ENCODE measurements around the gene ZNF189. TPM values are rescaled to one million over a fixed set of nuclear protein-coding genes. Genes with fewer than 3 reads are reported as not detected.

Gene ZNF189
- total RNA-seq, 1 experiment from 2014 or later, result 13.3 TPM

DNA sequence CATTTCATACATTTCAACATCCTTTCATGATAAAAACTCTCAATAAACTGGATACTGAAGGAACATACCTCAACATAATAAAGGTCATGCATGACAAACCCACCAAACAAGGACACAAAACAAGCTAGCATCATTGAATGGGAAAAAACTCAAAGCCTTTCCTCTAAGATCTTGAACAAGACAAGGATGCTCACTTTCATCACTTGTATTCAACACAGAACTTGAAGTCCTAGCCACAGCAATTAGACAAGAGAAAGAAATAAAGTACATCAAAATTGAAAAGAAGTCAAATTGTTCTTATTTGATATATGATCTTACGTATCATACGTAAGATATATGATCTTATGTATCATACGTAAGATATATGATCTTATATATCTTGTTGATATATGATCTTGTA, 5.5 kb upstream of the ZNF189 start:
- H3K36me3 ChIP-seq, result peaks cover 53% of the 10 kb centered on the region
- H3K4me3 ChIP-seq, result no peak overlapping the region
- no peak overlapping the region for H3K27ac ChIP-seq
- H3K27me3 ChIP-seq (replicated peaks), result no peaks in the 10 kb centered on the region
- H3K9me3 ChIP-seq (replicated peaks), result no peaks in the 10 kb centered on the region
- H3K4me1 ChIP-seq (replicated peaks), result no peaks in the 10 kb centered on the region
- no peak for DNase-seq (ENCODE audit: low read depth in 1 of 2, low spot score in 2 of 2)

DNA sequence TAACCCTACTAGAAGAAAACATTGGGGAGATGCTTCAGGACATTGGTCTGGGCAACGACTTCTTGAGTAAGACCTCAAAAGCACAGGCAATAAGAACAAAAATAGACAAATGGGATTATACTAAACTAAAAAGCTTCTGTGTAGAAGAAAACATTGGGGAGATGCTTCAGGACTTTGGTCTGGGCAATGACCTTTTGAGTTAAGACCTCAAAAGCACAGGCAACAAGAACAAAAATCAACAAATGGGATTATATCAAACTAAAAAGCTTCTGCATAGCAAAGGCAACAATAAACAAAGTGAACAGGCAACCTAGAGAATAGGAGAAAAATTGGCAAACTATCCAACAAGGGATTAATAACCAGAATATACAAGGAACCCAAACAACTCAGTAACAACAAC, 4.0 kb upstream of the ZNF189 start:
- Histone ChIP-seq H3K9me3 (replicated peaks) (no peaks in the 10 kb centered on the region), H3K4me1 (replicated peaks) (peaks cover 4% of the 10 kb centered on the region), H3K27ac (no peak overlapping the region), H3K27me3 (replicated peaks) (no peaks in the 10 kb centered on the region), H3K36me3 (peaks cover 41% of the 10 kb centered on the region), H3K4me3 (no peak overlapping the region)
- DNase-seq (ENCODE audit: low read depth in 1 of 2, low spot score in 2 of 2), result no peak

DNA sequence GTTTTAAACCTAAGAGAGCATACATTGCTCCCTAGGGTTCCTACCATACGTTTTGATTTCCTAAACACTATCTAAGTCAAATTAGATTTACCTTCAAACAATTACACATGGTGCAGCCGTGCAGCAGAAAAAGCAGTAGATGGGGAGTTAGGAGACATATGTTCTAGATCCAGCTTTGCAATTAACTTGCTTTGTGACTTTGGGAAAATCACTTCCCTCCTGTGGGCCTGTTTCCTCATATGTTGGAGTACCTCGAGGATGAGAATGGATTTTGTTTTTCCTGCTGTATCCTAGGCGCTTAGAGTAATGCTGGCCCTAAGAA, 944 bp upstream of the ZNF189 start:
- Histone ChIP-seq H3K27ac (peak overlapping the region; percentile 54), H3K4me3 (peak overlapping the region; percentile 51), H3K9me3 (replicated peaks) (0 out of 2 replicates have a peak, but pooled peaks cover 2% of the 10 kb centered on the region), H3K4me1 (replicated peaks) (peaks cover 12% of the 10 kb centered on the region), H3K27me3 (replicated peaks) (no peaks in the 10 kb centered on the region), H3K36me3 (peaks cover 61% of the 10 kb centered on the region)
- DNase-seq (ENCODE audit: low read depth in 1 of 2, low spot score in 2 of 2), result no peak

DNA sequence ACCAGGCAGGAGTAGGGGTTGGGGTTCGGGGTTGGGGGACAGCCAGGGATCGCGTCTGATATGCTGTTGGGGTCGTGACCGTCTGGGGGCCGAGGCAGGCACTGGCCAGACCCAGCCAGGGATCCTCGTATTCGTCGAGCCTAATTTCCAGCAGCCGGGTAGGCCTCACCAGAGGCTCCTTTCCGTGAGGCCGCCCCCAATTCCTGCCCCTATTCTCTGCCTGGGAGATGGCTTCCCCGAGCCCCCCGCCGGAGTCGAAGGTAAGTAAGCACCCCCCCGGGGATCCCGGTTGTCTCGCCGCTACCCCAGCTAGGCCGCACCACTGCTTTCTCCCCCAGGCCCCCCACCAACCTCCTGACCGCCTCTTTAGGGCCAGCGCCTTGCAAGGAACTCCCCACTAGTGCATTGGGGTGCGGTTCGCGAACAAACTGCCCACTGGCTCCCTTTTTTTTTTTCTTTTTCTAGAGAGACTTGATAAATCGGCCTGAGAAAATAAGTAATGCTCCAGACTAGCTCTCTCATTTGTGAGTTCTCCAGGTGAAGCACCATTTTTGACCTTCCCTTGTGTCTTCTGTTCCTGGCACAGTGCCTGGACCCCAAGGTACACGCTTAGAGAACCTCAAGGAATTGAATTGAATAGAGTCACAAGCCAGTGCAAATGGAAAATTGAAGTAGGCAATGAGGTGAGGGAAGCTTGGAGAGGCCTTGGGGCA, 435 bp downstream of the ZNF189 start:
- peak in 1 of 2 experiments; percentile 45 for DNase-seq (ENCODE audit: low read depth in 1 of 2, low spot score in 2 of 2)

DNA sequence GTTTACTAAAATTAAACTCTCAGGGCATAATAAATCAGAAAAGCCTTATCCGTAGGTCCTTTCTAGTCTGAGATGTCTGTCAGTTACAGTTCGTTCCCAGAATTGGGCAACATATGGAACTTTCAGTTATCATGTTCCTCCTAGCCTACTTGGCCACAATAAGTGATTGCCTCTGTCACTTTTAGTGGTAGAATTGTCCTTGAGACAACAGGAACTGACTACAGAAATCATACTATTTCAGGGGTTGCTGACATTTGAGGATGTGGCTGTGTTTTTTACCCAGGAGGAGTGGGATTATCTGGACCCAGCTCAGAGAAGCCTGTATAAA, 956 bp downstream of the ZNF189 start:
- H3K36me3 ChIP-seq, result peaks cover 73% of the 10 kb centered on the region
- peak overlapping the region; percentile 51 for H3K4me3 ChIP-seq
- H3K27me3 ChIP-seq (replicated peaks), result no peaks in the 10 kb centered on the region
- DNase-seq (ENCODE audit: low read depth in 1 of 2, low spot score in 2 of 2), result no peak
- 0 out of 2 replicates have a peak, but pooled peaks cover 2% of the 10 kb centered on the region for H3K9me3 ChIP-seq (replicated peaks)
- peaks cover 12% of the 10 kb centered on the region for H3K4me1 ChIP-seq (replicated peaks)
- H3K27ac ChIP-seq, result no peak overlapping the region

More for the DNA sequence above, 435 bp downstream of the ZNF189 start:
- Histone ChIP-seq H3K36me3 (peaks cover 73% of the 10 kb centered on the region), H3K4me1 (replicated peaks) (peaks cover 12% of the 10 kb centered on the region), H3K27ac (0 out of 2 replicates have a peak overlapping the region, but pooled peaks have one; percentile 17), H3K27me3 (replicated peaks) (no peaks in the 10 kb centered on the region), H3K4me3 (peak overlapping the region; percentile 51), H3K9me3 (replicated peaks) (0 out of 2 replicates have a peak, but pooled peaks cover 2% of the 10 kb centered on the region)

DNA sequence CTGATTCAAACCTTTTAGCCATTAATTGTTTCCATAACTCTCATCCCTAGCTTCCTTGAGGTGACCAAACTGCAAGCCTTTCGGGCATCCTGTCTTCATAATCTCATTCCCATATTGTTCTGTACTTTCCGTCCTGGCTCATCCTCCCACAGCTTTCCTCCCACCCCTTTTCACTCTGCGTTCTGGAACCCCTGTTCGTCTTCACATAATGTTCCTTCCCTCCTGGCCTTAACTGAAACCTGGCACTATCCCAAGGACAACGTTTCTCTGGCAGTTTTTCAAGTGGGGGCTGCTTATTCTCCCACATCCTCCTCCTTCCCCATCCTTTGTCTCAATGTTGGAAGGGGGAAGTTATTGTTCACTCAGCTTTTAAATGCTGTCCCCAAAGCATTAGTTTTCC, 1.5 kb downstream of the ZNF189 start:
- Histone ChIP-seq H3K27me3 (replicated peaks) (no peaks in the 10 kb centered on the region), H3K27ac (no peak overlapping the region), H3K9me3 (replicated peaks) (0 out of 2 replicates have a peak, but pooled peaks cover 2% of the 10 kb centered on the region), H3K36me3 (peaks cover 76% of the 10 kb centered on the region), H3K4me1 (replicated peaks) (peaks cover 12% of the 10 kb centered on the region), H3K4me3 (no peak overlapping the region)
- DNase-seq (ENCODE audit: low read depth in 1 of 2, low spot score in 2 of 2), result no peak

DNA sequence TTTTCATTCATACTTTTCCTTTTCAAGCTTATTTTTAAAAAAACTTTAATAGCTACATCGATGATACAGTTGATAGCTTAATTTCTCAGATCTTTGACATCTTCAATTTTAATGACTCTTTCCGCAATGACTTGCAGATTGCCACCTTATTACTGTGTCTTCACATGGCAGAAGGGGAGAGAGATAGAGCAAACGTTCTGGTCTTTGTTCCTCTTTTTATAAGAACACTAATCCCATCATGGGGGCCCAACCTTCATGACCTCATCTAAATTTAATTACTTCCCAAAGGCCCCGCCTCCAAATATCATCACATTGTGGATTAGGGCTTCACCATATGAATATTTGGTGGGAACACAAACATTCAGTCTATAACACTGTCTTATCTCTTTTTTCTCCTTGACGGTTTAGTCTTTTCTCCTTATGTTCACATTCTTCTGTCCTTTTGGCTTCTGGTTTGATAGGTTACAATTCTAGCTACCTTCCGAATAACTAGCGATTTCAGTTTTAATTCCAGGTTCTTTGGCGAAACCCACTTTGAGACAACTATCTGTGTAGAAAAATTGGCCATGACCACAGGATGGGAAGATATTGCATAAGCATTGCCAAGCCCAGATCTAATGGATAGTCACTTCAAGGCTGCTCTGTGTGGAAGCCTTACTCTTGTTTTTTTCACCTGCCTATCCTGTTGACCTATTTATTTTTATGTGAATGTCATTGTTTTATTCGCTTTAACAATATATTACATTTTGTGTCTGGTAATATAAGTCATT, 5.0 kb downstream of the ZNF189 start:
- H3K36me3 ChIP-seq, result peaks cover 92% of the 10 kb centered on the region

DNA sequence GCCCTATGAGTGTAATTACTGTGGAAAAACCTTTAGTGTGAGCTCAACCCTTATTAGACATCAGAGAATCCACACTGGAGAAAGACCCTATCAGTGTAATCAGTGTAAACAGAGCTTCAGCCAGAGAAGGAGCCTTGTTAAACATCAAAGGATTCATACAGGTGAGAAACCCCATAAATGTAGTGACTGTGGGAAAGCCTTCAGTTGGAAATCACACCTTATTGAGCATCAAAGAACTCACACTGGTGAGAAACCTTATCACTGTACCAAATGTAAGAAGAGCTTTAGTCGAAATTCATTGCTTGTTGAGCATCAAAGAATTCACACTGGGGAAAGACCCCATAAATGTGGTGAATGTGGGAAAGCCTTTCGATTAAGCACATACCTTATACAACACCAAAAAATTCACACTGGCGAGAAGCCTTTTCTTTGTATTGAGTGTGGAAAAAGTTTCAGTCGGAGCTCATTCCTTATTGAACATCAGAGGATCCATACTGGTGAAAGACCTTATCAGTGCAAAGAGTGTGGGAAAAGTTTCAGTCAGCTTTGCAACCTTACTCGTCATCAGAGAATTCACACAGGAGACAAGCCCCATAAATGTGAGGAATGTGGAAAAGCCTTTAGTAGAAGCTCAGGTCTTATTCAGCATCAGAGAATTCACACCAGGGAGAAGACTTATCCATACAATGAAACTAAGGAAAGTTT, 9.9 kb downstream of the ZNF189 start:
- no peak overlapping the region for H3K27ac ChIP-seq
- H3K9me3 ChIP-seq (replicated peaks), result peaks cover 32% of the 10 kb centered on the region
- peaks cover 77% of the 10 kb centered on the region for H3K36me3 ChIP-seq
- no peaks in the 10 kb centered on the region for H3K4me1 ChIP-seq (replicated peaks)
- H3K27me3 ChIP-seq (replicated peaks), result no peaks in the 10 kb centered on the region
- DNase-seq (ENCODE audit: low read depth in 1 of 2, low spot score in 2 of 2), result no peak
- H3K4me3 ChIP-seq, result no peak overlapping the region

More for the DNA sequence above, 5.0 kb downstream of the ZNF189 start:
- Histone ChIP-seq H3K9me3 (replicated peaks) (peaks cover 18% of the 10 kb centered on the region), H3K4me1 (replicated peaks) (peaks cover 12% of the 10 kb centered on the region), H3K27ac (no peak overlapping the region), H3K27me3 (replicated peaks) (no peaks in the 10 kb centered on the region), H3K4me3 (no peak overlapping the region)
- no peak for DNase-seq (ENCODE audit: low read depth in 1 of 2, low spot score in 2 of 2)

DNA sequence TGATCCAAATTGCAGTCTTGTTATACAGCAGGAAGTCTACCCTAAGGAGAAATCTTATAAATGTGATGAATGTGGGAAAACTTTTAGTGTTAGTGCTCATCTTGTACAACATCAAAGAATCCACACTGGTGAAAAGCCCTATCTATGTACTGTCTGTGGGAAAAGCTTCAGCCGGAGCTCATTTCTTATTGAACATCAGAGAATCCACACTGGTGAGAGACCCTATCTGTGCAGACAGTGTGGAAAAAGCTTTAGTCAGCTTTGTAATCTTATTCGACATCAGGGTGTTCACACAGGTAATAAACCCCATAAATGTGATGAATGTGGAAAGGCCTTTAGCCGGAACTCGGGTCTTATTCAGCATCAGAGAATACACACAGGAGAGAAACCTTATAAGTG, 10.4 kb downstream of the ZNF189 start:
- no peak for DNase-seq (ENCODE audit: low read depth in 1 of 2, low spot score in 2 of 2)
- H3K36me3 ChIP-seq, result peaks cover 73% of the 10 kb centered on the region

DNA sequence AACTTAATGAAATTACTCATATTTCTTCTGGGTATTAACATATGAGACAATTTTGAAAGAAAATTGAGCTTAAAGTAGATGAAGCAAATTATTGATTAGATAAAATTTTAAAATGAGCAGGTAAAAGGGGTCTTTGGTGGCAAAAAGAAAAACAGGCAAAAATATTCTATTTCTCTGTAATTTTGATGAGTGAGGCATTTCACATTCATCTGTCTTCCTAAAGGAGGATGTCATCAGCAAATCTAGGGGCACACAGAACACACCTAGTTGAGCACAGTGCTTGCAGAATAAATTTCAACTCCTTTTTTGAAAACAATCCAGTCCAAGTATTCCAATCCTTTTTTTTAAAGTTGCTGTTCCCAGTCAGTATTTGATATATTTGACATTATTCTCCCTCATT, 16.2 kb downstream of the ZNF189 start:
- Histone ChIP-seq H3K9me3 (replicated peaks) (peaks cover 5% of the 10 kb centered on the region), H3K36me3 (peaks cover 15% of the 10 kb centered on the region), H3K4me1 (replicated peaks) (no peaks in the 10 kb centered on the region; the same call in 1 of the 2 replicates), H3K27me3 (replicated peaks) (no peaks in the 10 kb centered on the region), H3K4me3 (no peak overlapping the region), H3K27ac (no peak overlapping the region)
- DNase-seq (ENCODE audit: low read depth in 1 of 2, low spot score in 2 of 2), result no peak

More for the DNA sequence above, 10.4 kb downstream of the ZNF189 start:
- peaks cover 32% of the 10 kb centered on the region for H3K9me3 ChIP-seq (replicated peaks)
- H3K27me3 ChIP-seq (replicated peaks), result no peaks in the 10 kb centered on the region
- no peak overlapping the region for H3K27ac ChIP-seq
- no peak overlapping the region for H3K4me3 ChIP-seq
- H3K4me1 ChIP-seq (replicated peaks), result no peaks in the 10 kb centered on the region

DNA sequence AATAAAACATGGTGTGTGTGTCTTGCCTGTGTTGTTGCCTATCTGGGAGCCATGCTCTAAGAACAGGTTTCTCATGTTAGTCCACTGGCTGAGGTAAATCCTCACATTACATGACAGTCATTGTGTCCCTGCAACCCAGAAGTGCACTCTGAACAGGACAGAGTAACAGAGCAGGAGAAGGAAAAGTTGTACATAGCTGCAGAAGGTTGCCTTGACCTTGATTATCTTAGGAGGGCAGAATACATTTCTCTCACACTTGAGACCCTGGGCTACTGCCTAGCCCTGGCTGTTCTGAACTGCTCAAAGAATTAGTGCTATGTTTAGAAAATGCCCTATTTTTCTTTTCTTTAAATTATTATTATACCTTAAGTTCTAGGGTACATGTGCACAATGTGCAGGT, 16.9 kb downstream of the ZNF189 start:
- Histone ChIP-seq H3K4me3 (no peak overlapping the region), H3K27me3 (replicated peaks) (no peaks in the 10 kb centered on the region), H3K4me1 (replicated peaks) (no peaks in the 10 kb centered on the region; the same call in 1 of the 2 replicates), H3K9me3 (replicated peaks) (no peaks in the 10 kb centered on the region; the same call in 1 of the 2 replicates), H3K36me3 (peaks cover 8% of the 10 kb centered on the region; the same call in 1 of the 2 replicates), H3K27ac (no peak overlapping the region)
- no peak for DNase-seq (ENCODE audit: low read depth in 1 of 2, low spot score in 2 of 2)

DNA sequence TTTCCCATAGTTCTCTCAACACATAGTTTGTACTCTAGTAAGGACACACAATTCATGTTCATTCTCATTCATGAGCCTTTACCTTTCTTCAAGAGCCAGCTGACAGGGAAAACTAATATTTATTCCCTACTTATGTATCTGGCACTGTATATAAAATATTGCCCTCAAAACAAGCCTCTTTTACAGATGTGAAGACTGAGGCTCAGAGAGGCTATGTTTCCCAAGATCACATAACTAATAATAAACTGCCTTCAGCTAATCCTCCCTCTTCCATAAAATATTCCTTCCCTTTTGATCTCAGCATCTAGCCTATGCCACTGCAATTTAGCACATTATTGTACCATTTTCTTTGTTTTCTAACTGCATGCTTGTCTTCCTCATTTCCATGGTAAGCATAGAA, 18.7 kb downstream of the ZNF189 start:
- no peaks in the 10 kb centered on the region; the same call in 1 of the 2 replicates for H3K4me1 ChIP-seq (replicated peaks)
- no peaks in the 10 kb centered on the region for H3K9me3 ChIP-seq (replicated peaks)
- H3K36me3 ChIP-seq, result peaks cover 8% of the 10 kb centered on the region; the same call in 1 of the 2 replicates
- no peak overlapping the region for H3K4me3 ChIP-seq
- H3K27me3 ChIP-seq (replicated peaks), result no peaks in the 10 kb centered on the region
- no peak overlapping the region for H3K27ac ChIP-seq
- DNase-seq (ENCODE audit: low read depth in 1 of 2, low spot score in 2 of 2), result no peak

DNA sequence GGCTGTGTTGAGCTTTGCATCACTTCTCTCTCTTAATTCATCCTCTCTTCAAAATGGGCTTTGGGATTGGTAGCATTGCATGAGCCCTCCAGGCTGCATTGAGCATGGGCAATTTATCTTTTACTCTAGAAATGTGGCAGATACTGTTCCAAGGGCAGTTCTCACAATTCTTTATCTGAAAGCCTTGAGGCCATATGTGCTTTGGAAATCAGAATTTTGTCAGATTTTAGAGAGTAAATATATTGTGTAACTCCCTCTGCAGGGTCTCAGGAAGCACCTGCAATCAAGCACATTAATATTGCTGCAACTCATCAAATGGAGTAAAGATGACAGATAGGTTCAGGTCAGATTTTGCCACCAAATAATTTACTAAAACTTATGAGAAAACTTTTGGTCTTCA, 19.3 kb downstream of the ZNF189 start:
- DNase-seq (ENCODE audit: low read depth in 1 of 2, low spot score in 2 of 2), result no peak
- H3K4me1 ChIP-seq (replicated peaks), result no peaks in the 10 kb centered on the region; the same call in 1 of the 2 replicates
- H3K27me3 ChIP-seq (replicated peaks), result no peaks in the 10 kb centered on the region
- no peak overlapping the region for H3K4me3 ChIP-seq
- no peaks in the 10 kb centered on the region for H3K9me3 ChIP-seq (replicated peaks)
- H3K27ac ChIP-seq, result no peak overlapping the region
- H3K36me3 ChIP-seq, result peaks cover 7% of the 10 kb centered on the region; the same call in 1 of the 2 replicates

Data from SJSA1 (cell line).